Osteoblast (primary cell): ENCODE results near the gene R3HCC1L. TPM values are rescaled to one million over a fixed set of nuclear protein-coding genes. Genes with fewer than 3 reads are reported as not detected.
A peak's percentile ranks its signal among the peaks of the same experiment; 100 is the strongest.

Experiments
- DNase-seq: peaks from one replicate; pipeline ENCODE4 v3.0.0; 2011; ENCODE audit warnings: low spot score, mixed read lengths; ENCODE audit not compliant: insufficient read length; ENCODE audit errors: missing footprints
- H2AFZ ChIP-seq: 2 replicates; pipeline ENCODE4 v1.6.0; 2011; ENCODE audit warnings: mild to moderate bottlenecking, low read length
- H3K27ac ChIP-seq: 2 replicates; pipeline ENCODE4 v1.5.1; 2011; ENCODE audit warnings: mild to moderate bottlenecking, low read depth, low read length, moderate library complexity
- H3K27me3 ChIP-seq: 2 replicates; pipeline ENCODE4 v1.6.0; 2012; ENCODE audit warnings: mild to moderate bottlenecking, control low read depth, inconsistent platforms, low read length, moderate library complexity; ENCODE audit not compliant: insufficient read depth
- H3K36me3 ChIP-seq: 2 replicates; pipeline ENCODE4 v1.5.1; 2011; ENCODE audit warnings: mild to moderate bottlenecking, low read length, control low read depth, moderate library complexity; ENCODE audit not compliant: insufficient read depth
- H3K4me1 ChIP-seq: 2 replicates; pipeline ENCODE4 v1.5.1; 2011; ENCODE audit warnings: mild to moderate bottlenecking, low read length, control low read depth, moderate library complexity; ENCODE audit not compliant: insufficient read depth
- H3K4me2 ChIP-seq: 2 replicates; pipeline ENCODE4 v1.6.0; 2011; ENCODE audit warnings: mild to moderate bottlenecking, low read length; ENCODE audit not compliant: insufficient read depth
- H3K4me3 ChIP-seq: fragments of 200-600 bp; sonication (generic); 3 replicates; pipeline ENCODE4 v1.5.1; 2012; ENCODE audit warnings: mild to moderate bottlenecking, low read length, inconsistent platforms; ENCODE audit not compliant: insufficient read depth
- H3K79me2 ChIP-seq: 2 replicates; pipeline ENCODE4 v1.6.0; 2012; ENCODE audit warnings: mild to moderate bottlenecking, low read length, control low read depth, inconsistent platforms; ENCODE audit not compliant: insufficient read depth
- H3K9me3 ChIP-seq: 2 replicates; pipeline ENCODE4 v1.5.1; 2011; ENCODE audit warnings: low read depth, low read length, control low read depth
- H4K20me1 ChIP-seq: 2 replicates; pipeline ENCODE4 v1.6.0; 2012; ENCODE audit warnings: mild to moderate bottlenecking, low read length, control low read depth; ENCODE audit not compliant: insufficient read depth
- CTCF ChIP-seq: IDR thresholded peaks from 2 replicates; pipeline ENCODE4 v1.5.1; 2011; ENCODE audit warnings: mild to moderate bottlenecking, low read depth, low read length, moderate library complexity; ENCODE audit errors: extremely low read depth
- total RNA-seq: library from RNA; depleted of rRNA; stranded (reverse); fragments of >200 nt; gene quantifications from 2 replicates; pipeline ENCODE4 v1.2.3, GENCODE V29; 2012

The R3HCC1L gene
- total RNA-seq, 1 donor: 15.9 TPM

GRCh38 chr10:98261436-98262277 lies 127.2 kb downstream of the R3HCC1L start:
- Histone ChIP-seq H3K4me2 (no peak overlapping the region), H3K4me3 (no peak overlapping the region), H3K9me3 (no peaks in the 10 kb centered on the region), H3K36me3 (peaks cover 44% of the 10 kb centered on the region), H3K27me3 (no peaks in the 10 kb centered on the region), H4K20me1 (peaks cover 12% of the 10 kb centered on the region), H3K27ac (no peak overlapping the region), H3K79me2 (peaks cover 4% of the 10 kb centered on the region), H2AFZ (no peak overlapping the region), H3K4me1 (peaks cover 6% of the 10 kb centered on the region)
- no peak for DNase-seq
- TF ChIP-seq CTCF: no peak

GRCh38 chr10:98262571-98262970 lies 128.1 kb downstream of the R3HCC1L start:
- H3K27me3 ChIP-seq: no peaks in the 10 kb centered on the region
- no peak overlapping the region for H3K4me2 ChIP-seq
- H3K9me3 ChIP-seq: no peaks in the 10 kb centered on the region
- peak; percentile 95 for DNase-seq
- H3K36me3 ChIP-seq: peaks cover 40% of the 10 kb centered on the region
- H3K4me3 ChIP-seq: no peak overlapping the region
- no peak overlapping the region for H3K27ac ChIP-seq
- H3K79me2 ChIP-seq: peaks cover 5% of the 10 kb centered on the region
- H2AFZ ChIP-seq: no peak overlapping the region
- peak; percentile 56 for TF ChIP-seq CTCF
- H4K20me1 ChIP-seq: peaks cover 12% of the 10 kb centered on the region
- H3K4me1 ChIP-seq: peaks cover 10% of the 10 kb centered on the region

- no peaks in the 10 kb centered on the region for H3K9me3 ChIP-seq
- no peak overlapping the region for H3K27ac ChIP-seq
- TF ChIP-seq CTCF: no peak
- H3K4me3 ChIP-seq: no peak overlapping the region
- H3K36me3 ChIP-seq: peaks cover 36% of the 10 kb centered on the region
- peaks cover 13% of the 10 kb centered on the region for H3K4me1 ChIP-seq
- H3K4me2 ChIP-seq: no peak overlapping the region
- no peak overlapping the region for H2AFZ ChIP-seq
- DNase-seq: no peak
- no peaks in the 10 kb centered on the region for H3K27me3 ChIP-seq
- H4K20me1 ChIP-seq: peaks cover 12% of the 10 kb centered on the region
- peaks cover 5% of the 10 kb centered on the region for H3K79me2 ChIP-seq
Measured at GRCh38 chr10:98263088-98263487, 128.6 kb downstream of the R3HCC1L start.

- Histone ChIP-seq H3K79me2 (peaks cover 5% of the 10 kb centered on the region), H2AFZ (no peak overlapping the region), H3K4me1 (peaks cover 23% of the 10 kb centered on the region), H3K4me2 (no peak overlapping the region), H3K27me3 (no peaks in the 10 kb centered on the region), H3K9me3 (no peaks in the 10 kb centered on the region), H4K20me1 (peaks cover 12% of the 10 kb centered on the region), H3K4me3 (no peak overlapping the region), H3K27ac (no peak overlapping the region), H3K36me3 (peaks cover 27% of the 10 kb centered on the region)
- no peak for TF ChIP-seq CTCF
- DNase-seq: no peak
Measured at GRCh38 chr10:98264378-98265065, 130.1 kb downstream of the R3HCC1L start.
